Suprapubic skin (tissue), 4 donors: ENCODE results near the gene SYT2.

Experiments
- CTCF ChIP-seq, 2 donors: fragments of 200-600 bp in 1 of 2; fragments of 450-650 bp in 1 of 2; sonication (generic) in 1 of 2; IDR thresholded peaks; one replicate each; pipeline ENCODE4 v1.5.1; 2016 to 2019; ENCODE audit warnings: antibody characterized with exemption in 2 of 2, mild to moderate bottlenecking in 1 of 2, moderate library complexity in 1 of 2
- EP300 ChIP-seq: sonication (generic); formaldehyde crosslinking; IDR thresholded peaks from one replicate; pipeline ENCODE4 v1.6.1; 2017; ENCODE audit warnings: antibody characterized with exemption
- POLR2A ChIP-seq, 2 donors: fragments of 450-650 bp; IDR thresholded peaks; one replicate each; pipeline ENCODE4 v1.6.1; 2017; ENCODE audit warnings: antibody characterized with exemption in 2 of 2, mild to moderate bottlenecking in 2 of 2, moderate library complexity in 2 of 2
- POLR2AphosphoS5 ChIP-seq, 3 donors: sonication (generic); formaldehyde crosslinking; IDR thresholded peaks; one replicate each; pipeline ENCODE4 v1.6.1; 2017; ENCODE audit warnings: antibody characterized with exemption in 3 of 3

GRCh38 chr1:202682477-202682876, 27.8 kb downstream of the SYT2 start:
- TF ChIP-seq CTCF (IDR thresholded peaks at IDR 0.05) (no peak), POLR2A (IDR thresholded peaks at IDR 0.05) (no peak), POLR2AphosphoS5 (IDR thresholded peaks at IDR 0.05) (no peak), EP300 (no peak)
